Measurements from ENCODE around the gene TRIM26. TPM values are rescaled to one million over a fixed set of nuclear protein-coding genes. Genes with fewer than 3 reads are reported as not detected.

TRIM26 gene
- total and polyA plus RNA-seq, 2 of the 13 experiments (the other 11 are each of a cell fraction or from before 2014, with no cell fraction given): 27.1 to 38.7 TPM

GRCh38 chr6:30163918-30164654 is 49.1 kb downstream of the TRIM26 start (continued):
- TF ChIP-seq ZC3H13 (CRISPR knock-in tag; IDR thresholded peaks at IDR 0.05) (0 out of 2 replicates have a peak, but pooled peaks have one; percentile 14), BCL3 (CRISPR knock-in tag; IDR thresholded peaks at IDR 0.05) (peak; percentile 46; the same call in 1 of the 2 replicates), ZBTB43 (CRISPR knock-in tag; conservative IDR thresholded peaks at IDR 0.05) (0 out of 2 replicates have a peak, but pooled peaks have one; percentile 5), ZMYM3 (CRISPR knock-in tag; IDR thresholded peaks at IDR 0.05) (no peak), ZNF33A (CRISPR knock-in tag; IDR thresholded peaks at IDR 0.05; ENCODE audit: borderline replicate concordance) (no peak), ZNF124 (CRISPR knock-in tag; IDR thresholded peaks at IDR 0.05) (no peak), DMAP1 (CRISPR knock-in tag; IDR thresholded peaks at IDR 0.05) (no peak), EED (CRISPR knock-in tag; IDR thresholded peaks at IDR 0.05) (0 out of 2 replicates have a peak, but pooled peaks have one; percentile 34), ZNF501 (CRISPR knock-in tag; IDR thresholded peaks at IDR 0.05) (peak; percentile 32; the same call in 1 of the 2 replicates), ZBTB14 (CRISPR knock-in tag; IDR thresholded peaks at IDR 0.05) (no peak; the same call in 1 of the 2 replicates), ELF1 (CRISPR knock-in tag; IDR thresholded peaks at IDR 0.05) (0 out of 2 replicates have a peak, but pooled peaks have one; percentile 4), SMAD9 (CRISPR knock-in tag; IDR thresholded peaks at IDR 0.05) (0 out of 2 replicates have a peak, but pooled peaks have one; percentile 74), ZNF672 (CRISPR knock-in tag; IDR thresholded peaks at IDR 0.05) (0 out of 2 replicates have a peak, but pooled peaks have one; percentile 2), DNMT3B (CRISPR knock-in tag; conservative IDR thresholded peaks at IDR 0.05) (no peak), ZNF33B (CRISPR knock-in tag; IDR thresholded peaks at IDR 0.05) (no peak), ZNF432 (CRISPR knock-in tag; IDR thresholded peaks at IDR 0.05; ENCODE audit: borderline replicate concordance) (no peak), NCOA1 (CRISPR knock-in tag; IDR thresholded peaks at IDR 0.05) (peak; percentile 10; the same call in 1 of the 2 replicates), ZFP1 (CRISPR knock-in tag; IDR thresholded peaks at IDR 0.05) (no peak), MAFG (CRISPR knock-in tag; IDR thresholded peaks at IDR 0.05) (no peak), IRF9 (CRISPR knock-in tag; IDR thresholded peaks at IDR 0.05; ENCODE audit: borderline replicate concordance) (0 out of 2 replicates have a peak, but pooled peaks have one; percentile 25), DMTF1 (CRISPR knock-in tag; IDR thresholded peaks at IDR 0.05) (no peak), RBM39 (IDR thresholded peaks at IDR 0.05; ENCODE audit: low read depth, low read length, poor library complexity, severe bottlenecking) (no peak), IKZF4 (CRISPR knock-in tag; IDR thresholded peaks at IDR 0.05; ENCODE audit: borderline replicate concordance, low read depth, not compliant biosample characterization) (peak; percentile 20)
